HuH-7 (cell line): ENCODE measurements around the gene SIGLEC10.
A peak's percentile ranks its signal among the peaks of the same experiment; 100 is the strongest.
"Not testable (repeated sequence)": the region's sequence is repeated elsewhere in the genome, so short reads cannot be mapped to it uniquely, and the experiment has no call there.

Experiments used
- DNase-seq: peaks from one replicate; pipeline ENCODE4 v3.0.0; 2011; ENCODE audit warnings: low spot score

SIGLEC10 gene

GRCh38 chr19:51439021-51439465 lies 21.6 kb upstream of the SIGLEC10 start:
- DNase-seq = no peak

- no peak for DNase-seq
Observed at GRCh38 chr19:51434456-51434855, 17.0 kb upstream of the SIGLEC10 start.

GRCh38 chr19:51433043-51433442 lies 15.6 kb upstream of the SIGLEC10 start:
- no peak for DNase-seq

GRCh38 chr19:51431124-51431523 lies 13.7 kb upstream of the SIGLEC10 start:
- DNase-seq = no peak

GRCh38 chr19:51430221-51430620 lies 12.8 kb upstream of the SIGLEC10 start:
- DNase-seq = no peak

GRCh38 chr19:51427201-51427600 lies 9.8 kb upstream of the SIGLEC10 start:
- no peak for DNase-seq

- peak; percentile 79 for DNase-seq
Observed at GRCh38 chr19:51422053-51422448, 4.6 kb upstream of the SIGLEC10 start.

- no peak for DNase-seq
Observed at GRCh38 chr19:51421229-51422052, 4.0 kb upstream of the SIGLEC10 start.

- DNase-seq = not testable (repeated sequence)
Observed at GRCh38 chr19:51420511-51420910, 3.1 kb upstream of the SIGLEC10 start.

GRCh38 chr19:51418707-51419106 lies 1.3 kb upstream of the SIGLEC10 start:
- no peak for DNase-seq

GRCh38 chr19:51417810-51418157 lies 342 bp upstream of the SIGLEC10 start:
- no peak for DNase-seq

GRCh38 chr19:51416422-51416821 lies 1.0 kb downstream of the SIGLEC10 start:
- not testable (repeated sequence) for DNase-seq

GRCh38 chr19:51415187-51415586 lies 2.3 kb downstream of the SIGLEC10 start:
- DNase-seq = no peak

- no peak for DNase-seq
Observed at GRCh38 chr19:51410950-51411748, 6.3 kb downstream of the SIGLEC10 start.

GRCh38 chr19:51407511-51408131 lies 9.8 kb downstream of the SIGLEC10 start:
- DNase-seq = peak; percentile 82

GRCh38 chr19:51402117-51402516 lies 15.3 kb downstream of the SIGLEC10 start:
- DNase-seq = no peak

GRCh38 chr19:51399936-51400335 lies 17.5 kb downstream of the SIGLEC10 start:
- DNase-seq = not testable (repeated sequence)

GRCh38 chr19:51399231-51399630 lies 18.2 kb downstream of the SIGLEC10 start:
- no peak for DNase-seq

- DNase-seq = peak; percentile 37
Observed at GRCh38 chr19:51398096-51398704, 19.2 kb downstream of the SIGLEC10 start.

GRCh38 chr19:51397453-51397852 lies 20.0 kb downstream of the SIGLEC10 start:
- DNase-seq = not testable (repeated sequence)

GRCh38 chr19:51396175-51396574 lies 21.3 kb downstream of the SIGLEC10 start:
- no peak for DNase-seq
